Motor neuron (in vitro differentiated cells): ENCODE measurements around the gene L3MBTL1. TPM values are rescaled to one million over a fixed set of nuclear protein-coding genes. Genes with fewer than 3 reads are reported as not detected.

Experiments used
- ATAC-seq, 8 experiments: fragments of 200-7000 bp; cut with Tn5 transposase; replicated peaks in 6 of 8; 2 replicates each; pipeline ENCODE4 v1.8.0; 2021; ENCODE audit warnings: mild to moderate bottlenecking in 8 of 8, moderate library complexity in 8 of 8
- H3K27ac ChIP-seq, 2 donors: fragments of 250-450 bp; sonication (Bioruptor Pico); 2 replicates each; pipeline ENCODE4 v1.9.0; 2021; ENCODE audit warnings: antibody characterized with exemption in 2 of 2, mild to moderate bottlenecking in 2 of 2, moderate library complexity in 1 of 2
- H3K4me1 ChIP-seq, 2 donors: fragments of 250-450 bp; sonication (Bioruptor Pico); replicated peaks in 1 of 2; 2 replicates each; pipeline ENCODE4 v1.6.1; 2021; ENCODE audit warnings: antibody characterized with exemption in 2 of 2, mild to moderate bottlenecking in 2 of 2, moderate library complexity in 1 of 2
- H3K4me3 ChIP-seq, 5 donors: fragments of 250-450 bp; sonication (Bioruptor Pico); 2 replicates each; pipeline ENCODE4 v1.9.0; 2021; ENCODE audit warnings: antibody characterized with exemption in 5 of 5, mild to moderate bottlenecking in 5 of 5, moderate library complexity in 4 of 5
- whole genome bisulfite sequencing, 10 experiments: fragments of 450-650 bp; shearing (Covaris generic); methylation state at CpG; one replicate each; pipeline ENCODE4 v1.0.0; 2022; 5-methylcytosine and 5-hydroxymethylcytosine counted together
- in situ Hi-C, 9 experiments: fragments of 400-800 bp; cut with MboI; loops; one replicate each; pipeline ENCODE4 v1.15.0; 2021; ENCODE audit warnings: low sequenced_read_pairs in 9 of 9, low pct_unique_long_range_greater_than_20kb in 2 of 9; ENCODE audit not compliant: unreplicated experiment in 9 of 9
- total RNA-seq, 8 experiments: library from RNA; unstranded; fragments of 300-600 nt; gene quantifications; 2 replicates each; pipeline versions ENCODE4 v1.2.3 to v1.2.4, GENCODE V29; 2022

L3MBTL1 gene
- total RNA-seq, 8 experiments from 2014 or later, result 0.81 to 14.9 (median 12.2) TPM

DNA sequence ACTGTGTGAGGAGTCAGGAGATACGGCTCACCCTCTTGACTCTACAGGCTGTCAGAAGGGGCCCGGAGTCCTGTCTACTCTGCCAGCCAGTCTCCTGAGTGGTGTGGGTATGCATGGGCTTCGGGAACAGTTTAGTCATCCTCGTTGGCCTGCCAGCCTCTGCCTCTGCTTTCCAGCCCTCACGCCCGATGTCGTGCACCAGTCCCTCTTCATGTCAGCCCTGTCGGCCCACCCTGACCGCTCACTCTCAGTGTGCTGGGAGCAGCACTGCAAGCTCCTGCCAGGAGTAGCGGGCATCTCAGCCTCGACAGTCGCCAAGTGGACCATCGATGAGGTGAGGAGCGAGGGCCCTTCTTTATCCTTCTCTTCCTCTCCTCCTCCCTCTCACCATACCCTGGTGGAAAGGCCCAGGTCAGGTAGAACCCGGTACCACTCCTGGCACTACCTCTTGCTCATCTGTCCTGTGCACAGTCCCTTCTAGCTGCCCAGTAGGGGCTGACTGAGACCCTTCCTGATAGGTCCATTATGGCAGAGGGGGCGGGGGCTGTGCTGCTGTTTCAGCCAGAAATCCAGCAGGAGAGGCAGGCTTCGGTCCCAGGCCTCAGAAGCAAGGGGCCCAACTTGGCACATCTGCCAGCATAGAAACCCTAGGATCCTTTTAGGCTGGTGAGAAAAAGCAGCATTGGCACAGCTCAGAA lies 32.6 kb downstream of the L3MBTL1 start:
- no peak overlapping the region for H3K4me3 ChIP-seq
- in situ Hi-C loops, result loop anchor here in 4 of 9 experiments (10.0 to 25.0 kb wide), 2 partner anchors 155 to 547 kb away; no protein-coding TSS in a partner anchor
- no peak overlapping the region for H3K27ac ChIP-seq
- WGBS, 10 experiments, result 17 to 93% (median 50%) methylated on average over 1 to 5 of the region's 17 CpGs; no CpG with 5 or more reads in 4 of the 10 experiments
- ATAC-seq, result no peak
- H3K4me1 ChIP-seq, result no peaks in the 10 kb centered on the region

DNA sequence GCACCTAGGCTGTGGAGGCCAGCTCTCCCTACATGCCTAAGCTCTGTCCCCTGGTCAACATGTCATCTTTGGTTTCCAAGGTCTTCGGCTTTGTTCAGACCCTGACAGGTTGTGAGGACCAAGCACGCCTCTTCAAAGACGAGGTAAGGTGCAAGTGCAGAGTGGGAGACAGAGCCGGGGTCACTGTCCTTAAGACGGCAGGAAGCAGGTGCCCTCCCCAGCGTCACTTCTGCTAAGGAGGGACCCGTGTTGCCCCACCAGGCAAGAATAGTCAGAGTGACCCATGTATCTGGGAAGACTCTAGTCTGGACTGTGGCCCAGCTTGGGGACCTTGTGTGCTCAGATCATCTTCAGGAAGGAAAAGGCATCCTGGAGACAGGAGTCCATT lies 33.2 kb downstream of the L3MBTL1 start:
- no peaks in the 10 kb centered on the region for H3K4me1 ChIP-seq
- H3K4me3 ChIP-seq, result no peak overlapping the region
- no peak overlapping the region for H3K27ac ChIP-seq
- in situ Hi-C loops, result loop anchor here in 4 of 9 experiments (10.0 to 25.0 kb wide), 2 partner anchors 154 to 547 kb away; no protein-coding TSS in a partner anchor
- ATAC-seq, result no peak
- 60 to 92% (median 79%) methylated on average over 1 to 5 of the region's 7 CpGs; no CpG with 5 or more reads in 6 of the 10 experiments for WGBS, 10 experiments

DNA sequence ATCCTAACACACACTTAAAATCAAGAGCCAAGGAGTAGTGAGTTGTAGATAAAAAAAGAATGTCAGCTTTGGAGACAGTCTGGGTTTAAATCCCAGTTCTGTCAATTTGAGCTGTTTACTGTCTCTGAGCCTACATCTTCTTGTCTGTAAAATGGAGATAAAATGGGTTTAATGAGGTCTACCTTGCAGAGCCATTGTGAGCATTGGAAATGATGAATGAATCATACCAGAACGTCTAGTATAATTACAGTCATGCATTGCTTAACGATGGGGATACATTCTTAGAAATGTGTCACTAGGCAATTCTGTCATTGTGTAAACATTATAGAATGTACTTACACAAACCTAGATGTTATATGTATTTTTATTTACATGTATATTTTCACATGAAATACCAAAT lies 33.7 kb downstream of the L3MBTL1 start:
- H3K27ac ChIP-seq, result no peak overlapping the region
- no peak overlapping the region for H3K4me3 ChIP-seq
- ATAC-seq, result no peak
- no peaks in the 10 kb centered on the region for H3K4me1 ChIP-seq
- WGBS, 10 experiments, result 0 to 80% (median 35%) methylated on average over 2 of the region's 2 CpGs; no CpG with 5 or more reads in 6 of the 10 experiments
- in situ Hi-C loops, result loop anchor here in 4 of 9 experiments (10.0 to 25.0 kb wide), 2 partner anchors 154 to 546 kb away; no protein-coding TSS in a partner anchor

DNA sequence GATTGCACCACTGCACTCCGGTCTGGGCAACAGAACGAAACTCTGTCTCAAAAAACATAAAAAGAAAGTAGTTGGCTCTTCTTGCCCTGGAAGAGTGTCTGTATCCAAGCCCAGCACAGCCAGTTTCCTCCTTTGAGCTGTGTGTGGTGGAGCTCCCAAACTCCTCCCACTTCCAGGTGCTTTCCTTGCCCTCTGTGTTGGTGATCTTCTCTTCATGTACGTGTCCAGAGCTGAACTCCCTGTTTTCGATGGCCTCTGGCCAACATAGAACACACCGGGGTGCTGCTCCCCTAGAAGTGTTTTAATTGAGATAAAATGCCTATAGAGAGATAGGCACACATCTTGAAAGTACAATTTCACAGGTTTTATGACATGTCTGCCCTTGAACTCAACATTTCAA lies 34.7 kb downstream of the L3MBTL1 start:
- Histone ChIP-seq H3K4me1 (no peaks in the 10 kb centered on the region), H3K27ac (no peak overlapping the region), H3K4me3 (no peak overlapping the region)
- WGBS, 10 experiments, result 76 to 90% (median 88%) methylated on average over 2 to 5 of the region's 5 CpGs; no CpG with 5 or more reads in 4 of the 10 experiments
- ATAC-seq, result no peak
- in situ Hi-C loops, result loop anchor here in 4 of 9 experiments (10.0 to 25.0 kb wide), 2 partner anchors 153 to 545 kb away; no protein-coding TSS in a partner anchor

DNA sequence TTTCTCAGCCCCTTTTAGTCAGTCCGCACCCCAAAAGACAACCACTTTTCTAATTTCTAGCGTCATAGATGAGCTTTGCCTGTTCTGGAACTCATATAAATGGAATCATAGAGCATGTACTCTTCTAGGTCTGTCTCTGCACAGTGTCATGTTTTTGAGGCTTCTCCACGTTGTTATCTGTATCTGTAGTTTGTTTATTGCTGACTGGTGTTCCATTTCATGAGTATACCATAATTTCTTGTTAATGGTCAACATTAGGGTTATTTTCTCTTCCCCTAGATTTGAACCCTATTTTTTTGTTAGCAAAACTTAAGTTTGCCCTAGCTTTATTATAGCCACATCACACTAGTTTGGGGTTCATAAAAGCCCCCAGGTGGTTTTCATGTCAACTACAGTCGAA lies 35.2 kb downstream of the L3MBTL1 start:
- H3K4me3 ChIP-seq, result no peak overlapping the region
- WGBS, 10 experiments, result 30 to 100% (median 64%) methylated on average over 2 to 4 of the region's 4 CpGs
- ATAC-seq, result no peak
- H3K4me1 ChIP-seq, result no peaks in the 10 kb centered on the region
- H3K27ac ChIP-seq, result no peak overlapping the region
- in situ Hi-C loops, result loop anchor here in 4 of 9 experiments (10.0 to 25.0 kb wide), 2 partner anchors 152 to 545 kb away; no protein-coding TSS in a partner anchor

DNA sequence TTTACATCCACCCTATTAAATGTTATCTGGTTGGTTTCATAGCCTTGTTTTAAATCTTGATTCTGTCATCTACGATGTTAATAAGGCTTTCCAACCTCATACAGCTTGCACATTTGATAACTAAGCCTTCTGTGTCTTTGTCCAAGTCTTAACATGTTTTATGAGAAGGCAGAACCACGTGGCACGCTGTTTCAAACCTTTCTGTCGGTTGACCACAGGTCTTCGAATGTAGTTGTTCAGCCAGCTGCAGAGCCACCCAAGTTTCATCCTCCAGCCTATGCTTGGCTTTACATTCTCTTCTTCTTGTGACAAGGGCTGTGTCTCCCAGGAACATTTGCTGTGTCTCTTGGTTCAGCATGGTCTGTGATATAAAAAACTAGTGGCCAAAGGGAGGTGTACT lies 35.6 kb downstream of the L3MBTL1 start:
- Histone ChIP-seq H3K4me1 (no peaks in the 10 kb centered on the region), H3K27ac (no peak overlapping the region), H3K4me3 (no peak overlapping the region)
- 40 to 100% (median 57%) methylated on average over 1 to 5 of the region's 5 CpGs; no CpG with 5 or more reads in 1 of the 10 experiments for WGBS, 10 experiments
- in situ Hi-C loops, result loop anchor here in 4 of 9 experiments (10.0 to 25.0 kb wide), 2 partner anchors 152 to 544 kb away; no protein-coding TSS in a partner anchor
- no peak for ATAC-seq

DNA sequence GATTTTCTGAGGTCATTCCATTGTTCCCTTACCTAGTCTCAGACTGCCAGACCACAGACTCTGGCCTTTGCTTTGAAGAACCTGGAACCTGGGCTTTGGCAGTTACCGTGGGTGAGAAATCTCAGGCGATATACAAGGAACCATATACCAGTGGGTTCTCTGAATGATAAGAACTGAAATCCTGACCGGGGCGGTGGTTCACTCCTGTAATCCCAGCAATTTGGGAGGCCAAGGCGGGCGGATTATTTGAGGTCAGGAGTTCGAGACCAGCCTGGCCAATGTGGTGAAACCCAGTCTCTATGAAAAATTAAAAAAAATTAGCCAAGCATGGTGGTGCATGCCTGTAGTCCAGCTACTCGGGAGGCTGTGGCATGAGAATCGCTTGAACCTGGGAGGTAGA lies 37.0 kb downstream of the L3MBTL1 start:
- in situ Hi-C loops, result loop anchor here in 4 of 9 experiments (10.0 to 25.0 kb wide), 2 partner anchors 150 to 543 kb away; no protein-coding TSS in a partner anchor
- no peak for ATAC-seq
- H3K4me1 ChIP-seq, result no peaks in the 10 kb centered on the region
- WGBS, 10 experiments, result 54 to 100% (median 90%) methylated on average over 1 to 8 of the region's 9 CpGs; no CpG with 5 or more reads in 2 of the 10 experiments
- no peak overlapping the region for H3K27ac ChIP-seq
- H3K4me3 ChIP-seq, result no peak overlapping the region

DNA sequence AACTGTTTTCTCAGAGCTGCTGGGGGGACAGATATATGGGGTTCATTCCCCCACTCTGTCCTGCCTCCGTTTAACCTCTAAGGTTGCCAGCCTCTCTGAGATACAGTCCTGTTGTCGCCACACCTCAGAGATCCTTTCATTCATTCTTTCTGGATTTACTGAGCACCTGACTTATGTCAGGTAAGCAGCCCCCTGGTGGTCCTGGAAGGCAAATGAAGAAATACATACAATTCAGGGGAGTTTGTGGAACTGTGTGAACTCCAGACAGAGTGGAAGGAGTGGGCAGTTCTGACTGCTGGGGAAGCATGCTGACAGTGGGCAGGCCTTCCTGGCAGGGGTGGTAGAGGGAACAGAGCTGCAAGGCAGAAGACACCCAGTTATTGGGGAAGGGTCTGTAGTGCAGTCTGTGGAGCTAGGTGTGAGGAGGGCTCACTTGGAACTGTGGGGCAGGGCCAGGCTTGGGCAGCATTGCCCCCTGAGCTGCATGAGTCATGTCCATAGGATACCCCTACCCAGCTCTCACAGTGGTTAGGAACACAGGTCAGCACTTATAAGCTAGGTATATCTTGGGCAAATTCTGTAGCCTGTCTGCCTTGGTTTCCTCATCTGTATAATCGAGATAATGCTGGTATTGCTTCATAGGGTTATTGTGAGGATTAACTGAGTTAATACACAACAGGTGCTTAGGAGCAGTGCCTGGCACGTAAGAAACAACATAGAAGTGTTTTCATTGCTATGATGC lies 38.5 kb downstream of the L3MBTL1 start:
- ATAC-seq, result no peak
- Histone ChIP-seq H3K27ac (no peak overlapping the region), H3K4me3 (no peak overlapping the region), H3K4me1 (peaks cover 7 to 11% of the 10 kb centered on the region in 2 donors)
- WGBS, 10 experiments, result 30 to 100% (median 59%) methylated on average over 1 to 4 of the region's 4 CpGs; no CpG with 5 or more reads in 3 of the 10 experiments
- in situ Hi-C loops, result loop anchor here in 4 of 9 experiments (10.0 to 25.0 kb wide), 2 partner anchors 149 to 541 kb away; no protein-coding TSS in a partner anchor

DNA sequence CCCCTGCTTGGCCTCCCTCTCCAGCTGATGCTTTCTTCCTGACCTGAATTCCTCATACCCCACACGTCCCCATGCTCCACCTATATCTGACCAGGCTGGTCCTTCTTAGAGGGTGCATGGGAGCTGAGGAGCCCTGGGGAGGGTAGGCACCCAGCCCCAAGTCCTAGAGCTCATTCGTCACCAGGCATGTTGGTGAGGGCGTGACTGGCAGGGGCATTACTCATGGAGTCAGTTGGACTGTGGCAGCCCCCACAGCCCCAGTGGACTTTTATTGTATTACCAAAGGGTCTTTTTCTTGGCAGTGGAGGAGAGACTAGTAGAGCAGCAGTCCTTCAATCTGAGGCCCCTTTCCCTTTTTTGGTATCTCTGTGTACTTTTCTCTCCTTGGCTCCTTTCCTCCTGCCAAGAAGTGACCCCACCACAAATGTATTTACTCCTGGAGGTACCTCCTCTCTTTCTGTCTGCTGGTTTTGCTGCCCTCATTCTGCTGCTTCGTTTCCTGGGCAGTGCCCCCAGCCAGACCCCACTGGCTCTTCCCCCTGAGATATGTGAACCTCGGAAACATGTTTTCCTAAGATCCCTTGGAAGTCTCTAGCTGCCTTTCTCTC lies 40.9 kb downstream of the L3MBTL1 start:
- in situ Hi-C loops, result loop anchor here in 4 of 9 experiments (10.0 to 25.0 kb wide), 2 partner anchors 146 to 539 kb away; no protein-coding TSS in a partner anchor
- Histone ChIP-seq H3K4me1 (peaks cover 7 to 11% of the 10 kb centered on the region in 2 donors), H3K4me3 (no peak overlapping the region), H3K27ac (no peak overlapping the region)
- no peak for ATAC-seq
- 0 to 100% (median 56%) methylated on average over 1 to 4 of the region's 5 CpGs; no CpG with 5 or more reads in 5 of the 10 experiments for whole genome bisulfite sequencing, 10 experiments

DNA sequence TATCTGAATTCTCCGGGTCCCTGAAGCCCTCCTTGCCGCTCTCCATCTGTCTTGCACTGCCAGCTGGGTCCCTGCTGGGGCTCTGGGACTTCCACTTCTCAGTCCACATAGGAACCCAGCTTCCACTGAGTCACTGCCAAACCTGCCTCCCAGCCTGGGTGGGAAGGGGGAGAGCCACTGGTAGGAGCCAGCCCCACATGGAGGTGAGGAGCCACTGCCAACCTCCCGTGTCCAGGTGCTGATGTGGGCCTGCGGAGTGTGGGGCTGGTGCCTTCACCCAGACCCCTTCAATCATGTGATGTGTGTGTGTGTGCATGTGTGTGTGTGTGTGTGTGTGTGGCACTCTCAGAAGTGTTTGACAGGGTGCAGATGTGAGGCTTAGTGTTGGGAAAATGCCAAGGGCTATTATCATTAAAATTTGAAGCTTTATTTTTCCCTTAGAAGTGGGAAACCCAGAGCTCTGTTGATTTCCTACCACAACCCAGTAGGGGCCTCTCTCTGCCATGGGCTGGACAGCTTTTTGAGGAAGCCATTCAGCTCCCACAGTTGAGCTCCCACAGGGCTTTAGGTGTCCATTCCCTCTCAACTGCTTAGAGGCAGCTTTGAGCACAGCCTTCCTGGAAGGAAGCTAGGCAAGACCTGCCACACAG lies 42.0 kb downstream of the L3MBTL1 start:
- ATAC-seq, result peak; percentile 31 to 70 (median 54)
- in situ Hi-C loops, result loop anchor here in 4 of 9 experiments (10.0 to 25.0 kb wide), 2 partner anchors 145 to 538 kb away; no protein-coding TSS in a partner anchor
- Histone ChIP-seq H3K27ac (no peak overlapping the region), H3K4me3 (no peak overlapping the region), H3K4me1 (peaks cover 7 to 11% of the 10 kb centered on the region in 2 donors)
- WGBS, 10 experiments, result 46 to 100% methylated on average over 1 to 2 of the region's 4 CpGs; no CpG with 5 or more reads in 8 of the 10 experiments

DNA sequence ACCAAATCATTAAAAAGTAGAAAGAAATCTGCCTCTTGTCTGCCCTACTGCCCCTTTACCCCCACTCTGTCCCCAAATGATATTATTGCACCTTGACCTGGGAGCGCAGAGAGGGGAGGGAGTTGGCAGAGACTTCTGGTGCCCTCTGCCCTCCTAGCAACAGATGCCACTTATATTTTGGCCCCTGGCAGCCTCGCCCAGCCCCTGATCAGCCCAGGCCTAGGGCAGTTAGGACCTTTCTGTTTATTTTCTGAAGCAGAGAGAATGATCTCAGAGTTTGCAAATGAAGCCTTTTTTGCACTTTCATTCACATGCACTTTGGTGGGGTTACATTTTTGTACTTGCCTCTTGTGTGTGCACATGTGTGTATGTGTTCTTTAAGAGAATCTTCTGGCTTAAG lies 43.0 kb downstream of the L3MBTL1 start:
- H3K4me3 ChIP-seq, result no peak overlapping the region
- peak in 5 of 8 experiments; percentile 17 to 89 (median 79) for ATAC-seq
- H3K4me1 ChIP-seq, result peaks cover 7 to 11% of the 10 kb centered on the region in 2 donors
- no peak overlapping the region for H3K27ac ChIP-seq
- WGBS, 10 experiments, result 20 to 86% (median 49%) methylated on average over 1 to 2 of the region's 2 CpGs; no CpG with 5 or more reads in 6 of the 10 experiments
- in situ Hi-C loops, result no loop called here

DNA sequence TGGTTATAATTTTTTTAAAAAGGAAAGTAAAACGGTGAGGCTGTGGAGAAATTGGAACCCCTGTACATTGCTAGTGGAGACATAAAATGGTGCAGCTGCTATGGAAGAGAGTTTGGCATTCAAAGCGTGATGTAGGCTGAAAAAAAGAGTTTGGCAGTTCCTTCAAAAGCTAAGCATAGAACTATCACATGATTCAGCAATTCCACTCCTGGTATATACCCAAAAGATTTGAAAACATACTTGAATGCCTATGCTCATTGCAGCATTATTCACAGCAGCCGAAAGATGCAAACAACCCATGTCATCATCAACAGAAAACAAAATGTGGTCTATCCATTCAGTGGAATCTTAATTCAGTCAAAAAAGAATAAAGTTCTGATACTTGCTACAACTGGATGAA lies 46.9 kb downstream of the L3MBTL1 start:
- Histone ChIP-seq H3K27ac (no peak overlapping the region), H3K4me1 (peaks cover 11 to 13% of the 10 kb centered on the region in 2 donors), H3K4me3 (no peak overlapping the region)
- 38 to 100% (median 87%) methylated on average over 2 to 3 of the region's 3 CpGs for WGBS, 10 experiments
- in situ Hi-C loops, result no loop called here
- ATAC-seq, result no peak
